NCI-H1048 (cell line): ENCODE measurements around the gene LARGE1.
"Not testable (repeated sequence)": the region's sequence is repeated elsewhere in the genome, so short reads cannot be mapped to it uniquely, and the experiment has no call there.

Source experiments
- DNase-seq: peaks from one replicate; lab custom pipeline; 2025; lab: John Stamatoyannopoulos, UW

The LARGE1 gene

GRCh38 chr22:33883961-33884808 is 36.1 kb downstream of the LARGE1 start:
- no peak for DNase-seq

GRCh38 chr22:33883561-33883960 is 36.7 kb downstream of the LARGE1 start:
- DNase-seq, result no peak

GRCh38 chr22:33882991-33883390 is 37.3 kb downstream of the LARGE1 start:
- no peak for DNase-seq

- DNase-seq, result no peak
Observed at GRCh38 chr22:33880986-33881385, 39.3 kb downstream of the LARGE1 start.

GRCh38 chr22:33879796-33880195 is 40.5 kb downstream of the LARGE1 start:
- no peak for DNase-seq

- no peak for DNase-seq
Observed at GRCh38 chr22:33875316-33875715, 45.0 kb downstream of the LARGE1 start.

GRCh38 chr22:33874206-33874605 is 46.1 kb downstream of the LARGE1 start:
- DNase-seq, result no peak

GRCh38 chr22:33873666-33874065 is 46.6 kb downstream of the LARGE1 start:
- DNase-seq, result no peak

- DNase-seq, result no peak
Observed at GRCh38 chr22:33873186-33873585, 47.1 kb downstream of the LARGE1 start.

GRCh38 chr22:33871935-33872334 is 48.3 kb downstream of the LARGE1 start:
- no peak for DNase-seq

GRCh38 chr22:33869946-33870345 is 50.3 kb downstream of the LARGE1 start:
- no peak for DNase-seq

GRCh38 chr22:33867971-33868370 is 52.3 kb downstream of the LARGE1 start:
- no peak for DNase-seq

- no peak for DNase-seq
Observed at GRCh38 chr22:33867118-33867866, 53.0 kb downstream of the LARGE1 start.

- no peak for DNase-seq
Observed at GRCh38 chr22:33866511-33866910, 53.8 kb downstream of the LARGE1 start.

- DNase-seq, result no peak
Observed at GRCh38 chr22:33865996-33866395, 54.3 kb downstream of the LARGE1 start.

- DNase-seq, result no peak
Observed at GRCh38 chr22:33865248-33865647, 55.0 kb downstream of the LARGE1 start.

- no peak for DNase-seq
Observed at GRCh38 chr22:33864723-33865130, 55.5 kb downstream of the LARGE1 start.

GRCh38 chr22:33861216-33861875 is 58.9 kb downstream of the LARGE1 start:
- DNase-seq, result no peak

- DNase-seq, result no peak
Observed at GRCh38 chr22:33860386-33860785, 59.9 kb downstream of the LARGE1 start.

- DNase-seq, result no peak
Observed at GRCh38 chr22:33859311-33859710, 61.0 kb downstream of the LARGE1 start.

- DNase-seq, result not testable (repeated sequence)
Observed at GRCh38 chr22:33858653-33859052, 61.6 kb downstream of the LARGE1 start.

- DNase-seq, result not testable (repeated sequence)
Observed at GRCh38 chr22:33857767-33858166, 62.5 kb downstream of the LARGE1 start.

- DNase-seq, result no peak
Observed at GRCh38 chr22:33854724-33855123, 65.6 kb downstream of the LARGE1 start.
